ENCODE measurements around the gene LDLRAD3.

The LDLRAD3 gene

GRCh38 chr11:36274414-36274813 is 330.6 kb downstream of the LDLRAD3 start:
- TF ChIP-seq CTCF (IDR thresholded peaks at IDR 0.05) (no peak), ZFX (IDR thresholded peaks at IDR 0.05; ENCODE audit: borderline replicate concordance) (no peak)
- no peak overlapping the region for H3K27ac ChIP-seq

- H3K27ac ChIP-seq: no peak overlapping the region
- TF ChIP-seq ZFX (IDR thresholded peaks at IDR 0.05; ENCODE audit: borderline replicate concordance): no peak
- TF ChIP-seq CTCF (IDR thresholded peaks at IDR 0.05): no peak
Observed at GRCh38 chr11:36278531-36279282, 334.8 kb downstream of the LDLRAD3 start.

GRCh38 chr11:36280531-36280930 is 336.7 kb downstream of the LDLRAD3 start:
- H3K27ac ChIP-seq: no peak overlapping the region
- no peak for TF ChIP-seq CTCF (IDR thresholded peaks at IDR 0.05)

All from 22Rv1 (cell line).